Measurements from ENCODE around the gene NR2E1.

DNA sequence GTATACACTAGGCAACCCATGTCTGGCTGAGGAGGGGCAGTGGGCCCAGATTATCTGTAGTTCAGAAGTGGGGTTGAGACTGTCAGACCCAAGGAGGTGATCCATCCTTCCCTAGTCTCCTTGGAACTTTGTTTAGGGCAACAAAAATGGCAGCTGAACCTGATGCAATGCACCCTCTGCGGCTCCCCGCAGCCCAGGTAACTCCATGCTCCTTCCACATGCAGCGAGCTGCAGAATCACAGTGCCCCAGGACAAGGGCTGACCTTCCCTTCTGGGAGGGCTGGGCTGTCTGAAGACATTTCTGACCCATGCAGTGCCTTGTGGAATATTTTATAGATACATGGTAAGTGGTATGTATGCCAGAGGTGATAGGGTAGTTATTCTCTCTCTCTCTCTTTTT, 29.4 kb downstream of the NR2E1 start:
- TF ChIP-seq, protein P1, sequence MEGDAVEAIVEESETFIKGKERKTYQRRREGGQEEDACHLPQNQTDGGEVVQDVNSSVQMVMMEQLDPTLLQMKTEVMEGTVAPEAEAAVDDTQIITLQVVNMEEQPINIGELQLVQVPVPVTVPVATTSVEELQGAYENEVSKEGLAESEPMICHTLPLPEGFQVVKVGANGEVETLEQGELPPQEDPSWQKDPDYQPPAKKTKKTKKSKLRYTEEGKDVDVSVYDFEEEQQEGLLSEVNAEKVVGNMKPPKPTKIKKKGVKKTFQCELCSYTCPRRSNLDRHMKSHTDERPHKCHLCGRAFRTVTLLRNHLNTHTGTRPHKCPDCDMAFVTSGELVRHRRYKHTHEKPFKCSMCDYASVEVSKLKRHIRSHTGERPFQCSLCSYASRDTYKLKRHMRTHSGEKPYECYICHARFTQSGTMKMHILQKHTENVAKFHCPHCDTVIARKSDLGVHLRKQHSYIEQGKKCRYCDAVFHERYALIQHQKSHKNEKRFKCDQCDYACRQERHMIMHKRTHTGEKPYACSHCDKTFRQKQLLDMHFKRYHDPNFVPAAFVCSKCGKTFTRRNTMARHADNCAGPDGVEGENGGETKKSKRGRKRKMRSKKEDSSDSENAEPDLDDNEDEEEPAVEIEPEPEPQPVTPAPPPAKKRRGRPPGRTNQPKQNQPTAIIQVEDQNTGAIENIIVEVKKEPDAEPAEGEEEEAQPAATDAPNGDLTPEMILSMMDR (IDR thresholded peaks at IDR 0.05): no peak
- TF ChIP-seq POLR2AphosphoS5 (IDR thresholded peaks at IDR 0.05; ENCODE audit: insufficient read depth in 1 of 2, low read depth in 1 of 2): no peak
- TF ChIP-seq POLR2A (IDR thresholded peaks at IDR 0.05): no peak
